Right cardiac atrium (tissue), 5 donors: ENCODE results near the gene TAS2R20. TPM values are rescaled to one million over a fixed set of nuclear protein-coding genes. Genes with fewer than 3 reads are reported as not detected.
"Not testable (repeated sequence)": the region's sequence is repeated elsewhere in the genome, so short reads cannot be mapped to it uniquely, and the experiment has no call there.

Source experiments
- ATAC-seq, 2 donors: fragments of 200-7000 bp; cut with Tn5 transposase; one replicate each; pipeline versions ENCODE4 v1.8.0 to v1.9.1; 2020; ENCODE audit warnings: moderate library complexity in 2 of 2, mild to moderate bottlenecking in 1 of 2
- DNase-seq, 3 donors: peaks; one replicate each; pipeline ENCODE4 v3.0.0-alpha.2; 2020
- H3K27ac ChIP-seq: one replicate; pipeline ENCODE4 v1.5.1; 2013; ENCODE audit warnings: mild to moderate bottlenecking, low read length, control low read depth, moderate library complexity
- H3K27me3 ChIP-seq: one replicate; pipeline ENCODE4 v1.6.1; 2013; ENCODE audit not compliant: control insufficient read depth, insufficient read depth
- H3K4me1 ChIP-seq: one replicate; pipeline ENCODE4 v1.6.1; 2013; ENCODE audit warnings: low read length; ENCODE audit not compliant: control insufficient read depth, insufficient read depth
- H3K4me3 ChIP-seq: one replicate; pipeline ENCODE4 v1.5.1; 2013; ENCODE audit warnings: low read length, control low read depth
- H3K9me3 ChIP-seq: one replicate; pipeline ENCODE4 v1.6.1; 2013; ENCODE audit warnings: low read length; ENCODE audit not compliant: control insufficient read depth
- WGBS: extraction: QIAGEN DNeasy Blood & Tissue Kit; methylation state at CpG from one replicate; pipeline ENCODE4 v1.1.7; 2013; 5-methylcytosine and 5-hydroxymethylcytosine counted together
- intact Hi-C, 4 donors: fragments of 100-400 bp; cut with DNase I; formaldehyde crosslinking; loops; one replicate each; pipeline versions ENCODE4 v1.11.0 to v1.14.0; 2022 to 2023
- long read RNA-seq, 4 donors: library from polyadenylated mRNA; unstranded; transcript quantifications; one replicate each; pipeline ENCODE4 v2.0.0, GENCODE V29; 2020 to 2021
- polyA plus RNA-seq: library from polyadenylated mRNA; stranded (reverse); fragments of 200-250 nt; gene quantifications from one replicate; pipeline ENCODE4 v1.2.3, GENCODE V29; 2013
- total RNA-seq, 4 donors: library from RNA; stranded (reverse); fragmentation: NEBNext Ultra II Directional; extraction: Animal tissue kit (Norgen Biotek cat#: 25700); gene quantifications; one replicate each; pipeline ENCODE4 v1.2.1, GENCODE V29; 2021
- donor health status: healthy with polysubstance abuse.
- donor health status: DM: no; HTN: yes; CAD: no.
- donor health status: DM: no; HTN: no; CAD: no.
- donor health status: DM: no; HTN: yes; CAD: no; lungs with severe emphysema.
- donor health status: DM: yes; HTN: yes; CAD: no.

Gene TAS2R20
- total RNA-seq (1 to 10 TPM in 2 of 4 donors, under 1 TPM in 2; 0.54 to 1.4 (median 0.95) TPM), polyA plus RNA-seq (0.27 TPM)
- long read RNA-seq, donor 1: 0 reads
- long read RNA-seq, donor 2: 0 reads
- long read RNA-seq, donor 3: 0 reads
- long read RNA-seq, donor 4: 0 reads

DNA sequence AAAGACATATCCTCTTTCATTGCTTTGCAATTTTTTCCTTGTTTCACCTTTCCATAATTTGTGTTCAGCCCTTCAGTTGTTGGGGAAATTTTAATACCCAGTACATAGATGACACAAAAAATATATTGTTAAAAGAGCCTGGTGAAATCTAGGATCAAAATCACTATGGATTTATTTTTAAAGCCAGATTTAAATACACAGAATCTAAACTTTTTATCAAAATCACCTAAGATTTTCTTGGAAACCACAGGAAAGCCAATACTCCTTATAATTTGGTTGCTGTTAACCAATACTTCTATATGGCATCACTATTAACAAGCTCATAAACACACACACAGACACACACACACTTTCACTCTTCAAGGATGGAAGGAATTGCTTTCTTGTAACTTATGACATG, at the start of gene TAS2R20:
TAS2R20 (minus strand) TSS at position 101 of the 400 bp plus-strand sequence. CDS start 429 bp downstream, outside the sequence.
- H3K4me1 ChIP-seq: peaks cover 5% of the 10 kb centered on the region
- H3K9me3 ChIP-seq: no peaks in the 10 kb centered on the region
- ATAC-seq (no peak), DNase-seq (no peak)
- H3K27ac ChIP-seq: no peak within 1 kb of the TSS
- no peak within 1 kb of the TSS for H3K4me3 ChIP-seq
- no peaks in the 10 kb centered on the region for H3K27me3 ChIP-seq
- intact Hi-C loops: no loop called here

DNA sequence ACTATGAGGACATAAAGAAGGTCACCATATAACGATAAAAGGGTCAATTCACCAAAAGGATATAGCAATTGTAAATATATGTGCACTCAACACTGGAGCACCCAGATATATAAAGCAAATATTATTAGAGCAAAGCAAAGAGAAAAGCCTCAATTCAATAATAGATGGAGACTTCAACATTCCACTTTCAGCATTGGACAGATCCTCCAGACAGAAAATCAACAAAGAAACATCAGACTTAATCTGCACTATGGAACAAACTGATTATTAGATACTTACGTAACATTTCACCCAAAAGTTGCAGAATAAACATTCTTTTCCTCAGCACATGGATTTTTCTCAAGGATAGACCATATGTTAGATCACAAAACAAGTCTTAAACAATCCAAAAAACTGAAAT, 43.3 kb upstream of the TAS2R20 start:
- H3K27me3 ChIP-seq, intact Hi-C loops: not testable (repeated sequence)

DNA sequence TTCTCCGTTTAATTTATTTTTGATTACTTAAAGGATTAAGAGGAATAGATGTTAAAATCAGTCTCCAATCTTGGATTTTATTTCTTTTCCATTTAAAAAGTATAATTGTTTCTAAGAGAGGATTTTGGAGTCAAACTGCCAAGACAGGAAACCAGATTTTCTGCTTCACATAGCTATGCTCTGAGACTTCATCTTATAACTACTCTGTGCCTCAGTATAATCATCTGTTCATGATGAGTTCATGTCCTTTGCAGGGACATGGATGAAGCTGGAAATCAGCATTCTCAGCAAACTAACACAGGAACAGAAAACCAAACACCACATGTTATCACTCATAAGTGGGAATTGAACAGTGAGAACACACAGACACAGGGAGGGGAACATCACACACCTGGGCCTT, 42.1 kb upstream of the TAS2R20 start:
- ATAC-seq (no peak), DNase-seq (no peak)
- H3K9me3 ChIP-seq: no peaks in the 10 kb centered on the region
- H3K27ac ChIP-seq: no peak overlapping the region
- no peaks in the 10 kb centered on the region for H3K27me3 ChIP-seq
- intact Hi-C loops: no loop called here
- WGBS: 88% methylated on average over 1 of the region's 1 CpG
- no peaks in the 10 kb centered on the region for H3K4me1 ChIP-seq
- H3K4me3 ChIP-seq: no peak overlapping the region

More for the DNA sequence above, 43.3 kb upstream of the TAS2R20 start:
- H3K27ac ChIP-seq, H3K4me1 ChIP-seq, ATAC-seq, H3K9me3 ChIP-seq, DNase-seq, H3K4me3 ChIP-seq: not testable (repeated sequence)
- 70% methylated on average over 2 of the region's 2 CpGs for WGBS

DNA sequence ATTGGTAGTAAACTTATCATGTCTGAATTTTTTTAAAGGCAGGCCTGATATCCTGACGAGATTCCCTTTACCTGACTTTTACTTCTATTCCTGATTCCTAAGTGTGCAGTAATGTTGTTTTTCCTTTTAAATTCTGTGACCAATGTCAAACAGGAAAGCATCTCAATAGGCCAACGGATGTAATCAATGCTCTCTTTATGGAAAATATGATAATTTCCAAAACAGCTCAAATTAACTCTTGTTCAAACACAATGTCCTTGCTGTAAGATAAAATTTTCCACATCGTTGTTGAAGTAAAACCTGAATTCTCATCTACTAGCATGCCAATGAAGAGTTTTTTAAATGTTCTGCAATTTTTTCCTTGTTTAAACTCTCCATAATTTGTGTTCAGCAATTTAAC, 41.1 kb upstream of the TAS2R20 start:
- no peak overlapping the region for H3K4me3 ChIP-seq
- H3K9me3 ChIP-seq: no peaks in the 10 kb centered on the region
- H3K27ac ChIP-seq: no peak overlapping the region
- WGBS: 68% methylated on average over 3 of the region's 3 CpGs
- no peaks in the 10 kb centered on the region for H3K4me1 ChIP-seq
- no peaks in the 10 kb centered on the region for H3K27me3 ChIP-seq
- no peak for DNase-seq
- ATAC-seq: no peak
- intact Hi-C loops: loop anchor here in 1 of 4 donors (2.0 kb wide), 1 partner anchor 28 kb away; no protein-coding TSS in a partner anchor

DNA sequence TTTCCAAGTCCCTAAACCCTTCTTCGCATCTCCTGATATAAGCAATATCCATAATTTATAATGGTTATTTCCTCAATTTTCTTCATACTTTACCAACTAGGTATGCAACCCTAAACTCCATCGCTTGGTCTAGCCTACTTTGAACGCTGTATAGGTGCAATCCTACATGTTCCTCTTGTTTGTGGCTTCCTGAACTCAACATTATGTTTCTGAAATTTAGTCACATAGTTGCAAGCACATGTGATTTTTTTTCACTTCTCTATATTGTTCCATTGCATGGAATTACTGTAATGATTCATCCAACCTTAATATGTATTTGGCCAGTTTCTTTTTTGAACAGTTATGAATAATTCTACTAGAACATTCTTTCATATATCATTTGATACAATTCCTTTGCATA, 35.9 kb upstream of the TAS2R20 start:
- not testable (repeated sequence) for DNase-seq, ATAC-seq
- WGBS: no CpG with 5 or more reads among the region's 3 CpGs

GRCh38 chr12:11031307-11031706, 33.2 kb upstream of the TAS2R20 start, which contains the start of gene TAS2R31:
Gene TAS2R31 (minus strand): TSS chr12:11031407. CDS start chr12:11031335, 72 bp downstream.
- Histone ChIP-seq H3K27me3 (no peaks in the 10 kb centered on the region), H3K27ac (no peak within 1 kb of the TSS), H3K4me3 (no peak within 1 kb of the TSS), H3K4me1 (peaks cover 2% of the 10 kb centered on the region), H3K9me3 (no peaks in the 10 kb centered on the region)
- ATAC-seq (no peak), DNase-seq (no peak)
- intact Hi-C loops: no loop called here
- 97% methylated on average over 6 of the region's 6 CpGs for WGBS

More for the DNA sequence above, 35.9 kb upstream of the TAS2R20 start:
- H3K27ac ChIP-seq, intact Hi-C loops, H3K9me3 ChIP-seq, H3K4me1 ChIP-seq, H3K4me3 ChIP-seq, H3K27me3 ChIP-seq: not testable (repeated sequence)

GRCh38 chr12:11026118-11026517, 28.0 kb upstream of the TAS2R20 start:
- 93% methylated on average over 6 of the region's 6 CpGs for WGBS
- intact Hi-C loops: no loop called here
- Histone ChIP-seq H3K4me3 (no peak overlapping the region), H3K4me1 (peaks cover 2% of the 10 kb centered on the region), H3K9me3 (no peaks in the 10 kb centered on the region), H3K27me3 (no peaks in the 10 kb centered on the region), H3K27ac (no peak overlapping the region)
- ATAC-seq: no peak
- DNase-seq: no peak

- intact Hi-C loops: no loop called here
- no peaks in the 10 kb centered on the region for H3K27me3 ChIP-seq
- ATAC-seq: no peak
- WGBS: 87% methylated on average over 2 of the region's 2 CpGs
- no peak overlapping the region for H3K27ac ChIP-seq
- no peak for DNase-seq
- peaks cover 2% of the 10 kb centered on the region for H3K4me1 ChIP-seq
- no peaks in the 10 kb centered on the region for H3K9me3 ChIP-seq
- no peak overlapping the region for H3K4me3 ChIP-seq
Measured at GRCh38 chr12:11023387-11023786, 25.3 kb upstream of the TAS2R20 start.

DNA sequence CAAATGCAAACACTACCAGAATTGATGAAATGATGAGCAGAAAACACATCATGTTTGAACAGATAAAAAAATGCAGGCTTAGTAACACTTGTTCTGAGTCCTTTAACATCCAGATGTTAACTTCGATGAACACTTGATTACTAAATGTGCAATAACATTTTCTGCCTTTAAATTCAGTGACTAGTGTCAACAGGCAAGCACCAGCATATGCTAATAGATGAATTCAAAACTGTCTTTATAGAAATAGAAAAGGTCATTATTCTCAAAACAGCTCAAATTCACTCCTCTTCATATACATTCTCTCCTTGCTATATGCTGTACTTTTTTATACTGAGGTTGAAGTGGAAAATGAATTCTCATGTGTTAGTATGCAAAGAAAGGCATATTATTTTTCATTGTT, 24.4 kb upstream of the TAS2R20 start, which contains the start of gene TAS2R19:
TAS2R19 (minus strand) TSS at position 101 of the 400 bp plus-strand sequence; CDS start at position 52, 49 bp downstream.
- no peak within 1 kb of the TSS for H3K4me3 ChIP-seq
- intact Hi-C loops: no loop called here

DNA sequence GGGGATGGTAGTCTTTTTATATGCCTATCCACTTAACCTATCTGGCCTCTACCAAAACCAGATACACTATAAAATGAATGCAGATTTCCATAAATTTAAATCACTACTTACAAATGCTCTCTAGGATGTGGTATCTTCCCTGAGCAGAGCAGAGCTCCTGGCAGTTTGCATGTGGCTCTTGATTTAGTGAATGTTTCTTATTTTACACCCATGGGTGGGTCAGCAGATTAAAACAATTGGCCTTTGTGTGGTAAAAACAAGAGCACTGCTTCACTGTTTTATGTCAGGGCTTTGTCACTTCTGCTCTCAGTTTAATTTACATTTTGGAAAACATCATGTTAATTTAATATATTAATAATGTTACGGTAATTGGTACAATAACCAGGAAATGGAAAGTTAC, 18.8 kb upstream of the TAS2R20 start:
- intact Hi-C loops: loop anchor here in 2 of 4 donors (5.0 to 10.0 kb wide), 2 partner anchors 55 to 58 kb away; no protein-coding TSS in a partner anchor

More for the DNA sequence above, 24.4 kb upstream of the TAS2R20 start, which contains the start of gene TAS2R19:
- ATAC-seq: no peak
- H3K9me3 ChIP-seq: no peaks in the 10 kb centered on the region
- no peak for DNase-seq
- 94% methylated on average over 1 of the region's 1 CpG for WGBS
- H3K27me3 ChIP-seq: no peaks in the 10 kb centered on the region
- H3K4me1 ChIP-seq: no peaks in the 10 kb centered on the region
- H3K27ac ChIP-seq: no peak within 1 kb of the TSS

GRCh38 chr12:11015775-11016430, 17.8 kb upstream of the TAS2R20 start:
- Histone ChIP-seq H3K27ac (no peak overlapping the region), H3K4me1 (no peaks in the 10 kb centered on the region), H3K27me3 (no peaks in the 10 kb centered on the region), H3K9me3 (no peaks in the 10 kb centered on the region), H3K4me3 (no peak overlapping the region)
- DNase-seq: no peak
- ATAC-seq: peak in 1 of 2 donors; percentile 14
- 85% methylated on average over 4 of the region's 4 CpGs for WGBS
- intact Hi-C loops: loop anchor here in 2 of 4 donors (5.0 to 10.0 kb wide), 2 partner anchors 56 to 59 kb away; no protein-coding TSS in a partner anchor

More for the DNA sequence above, 18.8 kb upstream of the TAS2R20 start:
- no peak for ATAC-seq
- DNase-seq: no peak
- H3K4me1 ChIP-seq: no peaks in the 10 kb centered on the region
- H3K27me3 ChIP-seq: no peaks in the 10 kb centered on the region
- WGBS: 88% methylated on average over 1 of the region's 1 CpG
- H3K27ac ChIP-seq: no peak overlapping the region
- no peak overlapping the region for H3K4me3 ChIP-seq
- H3K9me3 ChIP-seq: no peaks in the 10 kb centered on the region
